Adipocyte (in vitro differentiated cells): ENCODE data around the gene UACA.
"Not testable (repeated sequence)": the region's sequence is repeated elsewhere in the genome, so short reads cannot be mapped to it uniquely, and the experiment has no call there.

Source experiments
- DNase-seq: peaks from one replicate; pipeline ENCODE4 v3.0.0-alpha.2; 2015; ENCODE audit warnings: low read depth
- H3K27me3 ChIP-seq: replicated peaks from 2 replicates; pipeline ENCODE4 v1.7.0; 2013; ENCODE audit warnings: mild to moderate bottlenecking, low read length, moderate library complexity; ENCODE audit not compliant: control insufficient read depth, insufficient read depth
- H3K36me3 ChIP-seq: 2 replicates; pipeline ENCODE4 v1.7.0; 2013; ENCODE audit warnings: low read length, mild to moderate bottlenecking, moderate library complexity; ENCODE audit not compliant: control insufficient read depth, insufficient read depth, severe bottlenecking
- H3K4me1 ChIP-seq: 2 replicates; pipeline ENCODE4 v1.7.0; 2013; ENCODE audit warnings: mild to moderate bottlenecking, low read length, moderate library complexity; ENCODE audit not compliant: control insufficient read depth, insufficient read depth
- H3K4me3 ChIP-seq: 2 replicates; pipeline ENCODE4 v1.7.0; 2013; ENCODE audit warnings: mild to moderate bottlenecking, low read length, moderate library complexity
- H3K9ac ChIP-seq: 2 replicates; pipeline ENCODE4 v1.7.0; 2013; ENCODE audit warnings: mild to moderate bottlenecking, low read length, moderate library complexity
- H3K9me3 ChIP-seq: 2 replicates; pipeline ENCODE4 v1.7.0; 2013; ENCODE audit warnings: mild to moderate bottlenecking, low read length, moderate library complexity; ENCODE audit not compliant: control insufficient read depth

The UACA gene

GRCh38 chr15:70616311-70616756 lies 147.0 kb downstream of the UACA start:
- H3K4me1 ChIP-seq, H3K27me3 ChIP-seq, H3K9ac ChIP-seq, H3K9me3 ChIP-seq, H3K36me3 ChIP-seq, H3K4me3 ChIP-seq, DNase-seq: not testable (repeated sequence)

GRCh38 chr15:70615435-70616310 lies 147.7 kb downstream of the UACA start:
- H3K27me3 ChIP-seq, result no peaks in the 10 kb centered on the region
- DNase-seq, result no peak

GRCh38 chr15:70614221-70614620 lies 149.1 kb downstream of the UACA start:
- H3K4me1 ChIP-seq, result no peaks in the 10 kb centered on the region
- H3K36me3 ChIP-seq, result no peaks in the 10 kb centered on the region
- H3K4me3 ChIP-seq, result no peak overlapping the region

More at GRCh38 chr15:70615435-70616310, 147.7 kb downstream of the UACA start:
- H3K4me3 ChIP-seq, result no peak overlapping the region
- no peaks in the 10 kb centered on the region for H3K36me3 ChIP-seq
- H3K9me3 ChIP-seq, result no peaks in the 10 kb centered on the region
- no peak overlapping the region for H3K9ac ChIP-seq
- H3K4me1 ChIP-seq, result no peaks in the 10 kb centered on the region

GRCh38 chr15:70613271-70613670 lies 150.1 kb downstream of the UACA start:
- no peak overlapping the region for H3K9ac ChIP-seq
- H3K4me1 ChIP-seq, result no peaks in the 10 kb centered on the region
- no peak overlapping the region for H3K4me3 ChIP-seq
- no peaks in the 10 kb centered on the region for H3K36me3 ChIP-seq
- no peaks in the 10 kb centered on the region for H3K9me3 ChIP-seq
- H3K27me3 ChIP-seq, result no peaks in the 10 kb centered on the region
- DNase-seq, result no peak

More at GRCh38 chr15:70614221-70614620, 149.1 kb downstream of the UACA start:
- Histone ChIP-seq H3K27me3 (no peaks in the 10 kb centered on the region), H3K9me3 (no peaks in the 10 kb centered on the region), H3K9ac (no peak overlapping the region)
- DNase-seq, result no peak

GRCh38 chr15:70611286-70611685 lies 152.1 kb downstream of the UACA start:
- H3K9me3 ChIP-seq, result no peaks in the 10 kb centered on the region
- no peaks in the 10 kb centered on the region for H3K4me1 ChIP-seq
- H3K36me3 ChIP-seq, result no peaks in the 10 kb centered on the region
- no peak overlapping the region for H3K4me3 ChIP-seq
- H3K9ac ChIP-seq, result no peak overlapping the region
- no peak for DNase-seq
- H3K27me3 ChIP-seq, result peaks cover 8% of the 10 kb centered on the region

GRCh38 chr15:70610541-70610940 lies 152.8 kb downstream of the UACA start:
- no peaks in the 10 kb centered on the region for H3K36me3 ChIP-seq
- H3K27me3 ChIP-seq, result peaks cover 8% of the 10 kb centered on the region
- peak; percentile 16 for DNase-seq
- no peaks in the 10 kb centered on the region for H3K9me3 ChIP-seq
- H3K4me3 ChIP-seq, result no peak overlapping the region
- H3K4me1 ChIP-seq, result peaks cover 7% of the 10 kb centered on the region
- no peak overlapping the region for H3K9ac ChIP-seq

GRCh38 chr15:70609889-70610288 lies 153.5 kb downstream of the UACA start:
- Histone ChIP-seq H3K4me1 (peaks cover 14% of the 10 kb centered on the region), H3K9me3 (no peaks in the 10 kb centered on the region), H3K4me3 (no peak overlapping the region), H3K36me3 (no peaks in the 10 kb centered on the region), H3K27me3 (peaks cover 8% of the 10 kb centered on the region), H3K9ac (no peak overlapping the region)
- no peak for DNase-seq

GRCh38 chr15:70608144-70608543 lies 155.2 kb downstream of the UACA start:
- DNase-seq, result peak; percentile 27
- no peaks in the 10 kb centered on the region for H3K36me3 ChIP-seq
- no peak overlapping the region for H3K4me3 ChIP-seq

GRCh38 chr15:70605606-70606410 lies 157.6 kb downstream of the UACA start:
- peaks cover 19% of the 10 kb centered on the region for H3K4me1 ChIP-seq
- no peak overlapping the region for H3K4me3 ChIP-seq
- no peaks in the 10 kb centered on the region for H3K9me3 ChIP-seq
- H3K27me3 ChIP-seq, result peaks cover 8% of the 10 kb centered on the region
- no peak overlapping the region for H3K9ac ChIP-seq
- DNase-seq, result peak; percentile 77
- H3K36me3 ChIP-seq, result no peaks in the 10 kb centered on the region

More at GRCh38 chr15:70608144-70608543, 155.2 kb downstream of the UACA start:
- Histone ChIP-seq H3K27me3 (peaks cover 8% of the 10 kb centered on the region), H3K9me3 (no peaks in the 10 kb centered on the region), H3K4me1 (peaks cover 19% of the 10 kb centered on the region), H3K9ac (no peak overlapping the region)

- no peaks in the 10 kb centered on the region for H3K36me3 ChIP-seq
- H3K27me3 ChIP-seq, result peaks cover 8% of the 10 kb centered on the region
- H3K4me3 ChIP-seq, result no peak overlapping the region
- peaks cover 6% of the 10 kb centered on the region for H3K9me3 ChIP-seq
- H3K9ac ChIP-seq, result no peak overlapping the region
- DNase-seq, result no peak
- H3K4me1 ChIP-seq, result peaks cover 19% of the 10 kb centered on the region
Observed at GRCh38 chr15:70604666-70605315, 158.6 kb downstream of the UACA start.
